ENCODE results near the gene SF3A1. TPM values are rescaled to one million over a fixed set of nuclear protein-coding genes. Genes with fewer than 3 reads are reported as not detected.

SF3A1 gene
- total and polyA plus RNA-seq, 4 donors, result 19.6 to 41.6 (median 23.9) TPM

DNA sequence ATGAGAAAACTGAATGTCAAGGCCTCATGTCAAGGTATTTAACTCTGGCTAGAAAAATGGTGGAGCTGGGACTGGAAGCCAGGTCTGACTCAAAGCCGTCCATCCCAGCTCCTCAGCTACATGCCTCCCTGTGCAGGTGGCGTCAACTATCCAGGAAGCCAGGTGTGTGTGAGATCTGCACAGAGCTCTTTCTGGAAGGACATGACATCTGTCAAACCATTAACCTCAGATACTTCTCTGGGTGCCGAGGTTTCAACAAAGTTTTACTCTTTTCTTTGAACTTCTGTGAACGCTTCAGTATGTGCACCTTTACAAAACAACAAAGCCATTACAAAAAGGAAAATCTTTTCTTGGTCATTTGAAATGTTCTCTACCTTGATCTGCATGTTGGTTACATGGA lies 60.4 kb downstream of the SF3A1 start:
- WGBS, result 95% methylated on average over 4 of the region's 4 CpGs

DNA sequence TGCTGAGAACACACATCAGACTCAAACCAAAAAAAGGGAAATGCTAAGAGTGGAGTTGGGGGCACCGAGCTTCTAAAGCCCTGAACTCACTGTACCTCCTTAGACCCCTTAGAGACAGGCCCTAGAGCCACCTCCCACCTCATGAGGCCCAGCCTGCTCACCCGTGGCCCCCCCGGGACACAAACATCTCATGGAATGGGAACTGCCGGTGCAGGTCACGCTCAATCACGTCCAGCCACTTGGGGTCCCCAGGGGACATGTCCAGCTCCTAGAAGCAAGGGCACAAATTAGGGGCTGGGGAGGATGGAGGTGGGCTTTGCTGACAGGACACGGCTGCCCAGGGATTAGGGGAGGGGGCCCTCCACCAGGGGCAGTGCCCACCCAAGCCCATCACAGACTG lies 61.1 kb downstream of the SF3A1 start:
- H3K4me3 ChIP-seq (ENCODE audit: low read depth in 1 of 3, low read length in 3 of 3), result no peak overlapping the region
- WGBS, result 92% methylated on average over 7 of the region's 7 CpGs
- no peak overlapping the region for H3K27ac ChIP-seq (ENCODE audit: low read depth in 1 of 2, low read length in 2 of 2)
- H3K9ac ChIP-seq (ENCODE audit: low read depth in 1 of 2, low read length in 2 of 2), result no peak overlapping the region
- no peak for TF ChIP-seq CTCF (IDR thresholded peaks at IDR 0.05; ENCODE audit: low read depth, low read length, missing input control)
- no peak for TF ChIP-seq HNF4G (IDR thresholded peaks at IDR 0.05)
- no peak for TF ChIP-seq RAD21 (IDR thresholded peaks at IDR 0.05)
- TF ChIP-seq YY1 (IDR thresholded peaks at IDR 0.05), result no peak
- TF ChIP-seq GABPA (IDR thresholded peaks at IDR 0.05 in 1 of 2, conservative IDR thresholded peaks at IDR 0.05 in 1 of 2), result no peak
- no peak for TF ChIP-seq SP1 (IDR thresholded peaks at IDR 0.05)
- TF ChIP-seq, protein P1, sequence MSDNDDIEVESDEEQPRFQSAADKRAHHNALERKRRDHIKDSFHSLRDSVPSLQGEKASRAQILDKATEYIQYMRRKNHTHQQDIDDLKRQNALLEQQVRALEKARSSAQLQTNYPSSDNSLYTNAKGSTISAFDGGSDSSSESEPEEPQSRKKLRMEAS (IDR thresholded peaks at IDR 0.05), result no peak
- TF ChIP-seq, protein P2, sequence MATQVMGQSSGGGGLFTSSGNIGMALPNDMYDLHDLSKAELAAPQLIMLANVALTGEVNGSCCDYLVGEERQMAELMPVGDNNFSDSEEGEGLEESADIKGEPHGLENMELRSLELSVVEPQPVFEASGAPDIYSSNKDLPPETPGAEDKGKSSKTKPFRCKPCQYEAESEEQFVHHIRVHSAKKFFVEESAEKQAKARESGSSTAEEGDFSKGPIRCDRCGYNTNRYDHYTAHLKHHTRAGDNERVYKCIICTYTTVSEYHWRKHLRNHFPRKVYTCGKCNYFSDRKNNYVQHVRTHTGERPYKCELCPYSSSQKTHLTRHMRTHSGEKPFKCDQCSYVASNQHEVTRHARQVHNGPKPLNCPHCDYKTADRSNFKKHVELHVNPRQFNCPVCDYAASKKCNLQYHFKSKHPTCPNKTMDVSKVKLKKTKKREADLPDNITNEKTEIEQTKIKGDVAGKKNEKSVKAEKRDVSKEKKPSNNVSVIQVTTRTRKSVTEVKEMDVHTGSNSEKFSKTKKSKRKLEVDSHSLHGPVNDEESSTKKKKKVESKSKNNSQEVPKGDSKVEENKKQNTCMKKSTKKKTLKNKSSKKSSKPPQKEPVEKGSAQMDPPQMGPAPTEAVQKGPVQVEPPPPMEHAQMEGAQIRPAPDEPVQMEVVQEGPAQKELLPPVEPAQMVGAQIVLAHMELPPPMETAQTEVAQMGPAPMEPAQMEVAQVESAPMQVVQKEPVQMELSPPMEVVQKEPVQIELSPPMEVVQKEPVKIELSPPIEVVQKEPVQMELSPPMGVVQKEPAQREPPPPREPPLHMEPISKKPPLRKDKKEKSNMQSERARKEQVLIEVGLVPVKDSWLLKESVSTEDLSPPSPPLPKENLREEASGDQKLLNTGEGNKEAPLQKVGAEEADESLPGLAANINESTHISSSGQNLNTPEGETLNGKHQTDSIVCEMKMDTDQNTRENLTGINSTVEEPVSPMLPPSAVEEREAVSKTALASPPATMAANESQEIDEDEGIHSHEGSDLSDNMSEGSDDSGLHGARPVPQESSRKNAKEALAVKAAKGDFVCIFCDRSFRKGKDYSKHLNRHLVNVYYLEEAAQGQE (IDR thresholded peaks at IDR 0.05), result no peak
- no peak for TF ChIP-seq EGR1 (IDR thresholded peaks at IDR 0.05; ENCODE audit: low read depth in 2 of 2)
- no peak for TF ChIP-seq HNF4A (conservative IDR thresholded peaks at IDR 0.05)
- TF ChIP-seq ZBTB33 (IDR thresholded peaks at IDR 0.05), result no peak
- no peak for TF ChIP-seq NR2F2 (IDR thresholded peaks at IDR 0.05)
- TF ChIP-seq, protein P3, sequence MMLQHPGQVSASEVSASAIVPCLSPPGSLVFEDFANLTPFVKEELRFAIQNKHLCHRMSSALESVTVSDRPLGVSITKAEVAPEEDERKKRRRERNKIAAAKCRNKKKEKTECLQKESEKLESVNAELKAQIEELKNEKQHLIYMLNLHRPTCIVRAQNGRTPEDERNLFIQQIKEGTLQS (IDR thresholded peaks at IDR 0.05), result no peak
- no peak for TF ChIP-seq RXRA (IDR thresholded peaks at IDR 0.05)
- TF ChIP-seq JUND (IDR thresholded peaks at IDR 0.05), result no peak
- no peak for TF ChIP-seq FOXA1 (IDR thresholded peaks at IDR 0.05)
- no peak for TF ChIP-seq FOXA2 (IDR thresholded peaks at IDR 0.05)
- no peak for TF ChIP-seq TAF1 (conservative IDR thresholded peaks at IDR 0.05)
- no peaks in the 10 kb centered on the region for H3K9me3 ChIP-seq (ENCODE audit: control insufficient read depth in 4 of 4, low read length in 3 of 4)
- peaks cover 11 to 63% (median 20%) of the 10 kb centered on the region in 4 donors for H3K36me3 ChIP-seq (ENCODE audit: control insufficient read depth in 4 of 4, insufficient read depth in 3 of 4, low read depth in 1 of 4, low read length in 3 of 4)
- DNase-seq (ENCODE audit: low spot score), result no peak
- no peaks in the 10 kb centered on the region for H3K27me3 ChIP-seq (ENCODE audit: control insufficient read depth in 4 of 4, insufficient read depth in 4 of 4, low read length in 3 of 4)
- H3K4me1 ChIP-seq (ENCODE audit: control insufficient read depth in 4 of 4, insufficient read depth in 4 of 4, low read length in 3 of 4), result peaks cover 4 to 12% (median 9%) of the 10 kb centered on the region in 4 donors

More for the DNA sequence above, 60.4 kb downstream of the SF3A1 start:
- TF ChIP-seq FOXA2 (IDR thresholded peaks at IDR 0.05) (no peak), CTCF (IDR thresholded peaks at IDR 0.05; ENCODE audit: low read depth, low read length, missing input control) (no peak), YY1 (IDR thresholded peaks at IDR 0.05) (no peak), TAF1 (conservative IDR thresholded peaks at IDR 0.05) (no peak)
- Histone ChIP-seq H3K4me1 (ENCODE audit: control insufficient read depth in 4 of 4, insufficient read depth in 4 of 4, low read length in 3 of 4) (peaks cover 2 to 5% (median 4%) of the 10 kb centered on the region in 4 donors), H3K9ac (ENCODE audit: low read depth in 1 of 2, low read length in 2 of 2) (no peak overlapping the region), H3K27me3 (ENCODE audit: control insufficient read depth in 4 of 4, insufficient read depth in 4 of 4, low read length in 3 of 4) (no peaks in the 10 kb centered on the region), H3K27ac (ENCODE audit: low read depth in 1 of 2, low read length in 2 of 2) (no peak overlapping the region), H3K9me3 (ENCODE audit: control insufficient read depth in 4 of 4, low read length in 3 of 4) (no peaks in the 10 kb centered on the region), H3K4me3 (ENCODE audit: low read depth in 1 of 3, low read length in 3 of 3) (no peak overlapping the region), H3K36me3 (ENCODE audit: control insufficient read depth in 4 of 4, insufficient read depth in 3 of 4, low read depth in 1 of 4, low read length in 3 of 4) (peaks cover 11 to 69% (median 23%) of the 10 kb centered on the region in 4 donors)
- DNase-seq (ENCODE audit: low spot score), result no peak

All from liver (tissue), 9 donors.